VCaP (cell line): ENCODE results near the gene DDX17.

Experiments
- H3K27ac ChIP-seq: fragments of 450-650 bp; 2 replicates; pipeline ENCODE4 v1.5.1; 2017
- CTCF ChIP-seq: fragments of 450-650 bp; conservative IDR thresholded peaks from 2 replicates; pipeline ENCODE4 v1.5.1; 2017; ENCODE audit warnings: mild to moderate bottlenecking, moderate library complexity

DDX17 gene

GRCh38 chr22:38503021-38503420, 3.1 kb downstream of the DDX17 start:
- H3K27ac ChIP-seq: peak overlapping the region; percentile 99

GRCh38 chr22:38501797-38502672, 4.1 kb downstream of the DDX17 start:
- peak overlapping the region; percentile 99 for H3K27ac ChIP-seq
- no peak for TF ChIP-seq CTCF

More at GRCh38 chr22:38503021-38503420, 3.1 kb downstream of the DDX17 start:
- no peak for TF ChIP-seq CTCF

- H3K27ac ChIP-seq: no peak overlapping the region
- no peak for TF ChIP-seq CTCF
Observed at GRCh38 chr22:38497869-38498268, 8.2 kb downstream of the DDX17 start.

- H3K27ac ChIP-seq: no peak overlapping the region
- no peak for TF ChIP-seq CTCF
Observed at GRCh38 chr22:38494939-38495338, 11.2 kb downstream of the DDX17 start.

- no peak for TF ChIP-seq CTCF
- H3K27ac ChIP-seq: no peak overlapping the region
Observed at GRCh38 chr22:38494498-38494897, 11.6 kb downstream of the DDX17 start.

GRCh38 chr22:38491707-38492348, 14.3 kb downstream of the DDX17 start:
- TF ChIP-seq CTCF: no peak
- peak overlapping the region; percentile 3; the same call in 1 of the 2 replicates for H3K27ac ChIP-seq

- no peak for TF ChIP-seq CTCF
- peak overlapping the region; percentile 1; the same call in 1 of the 2 replicates for H3K27ac ChIP-seq
Observed at GRCh38 chr22:38490915-38491314, 15.2 kb downstream of the DDX17 start.
